NCI-H1694 treated with DMSO at 0.1 percent for 48 hours (cell line): Measurements from ENCODE around the gene TMEM151A.
"Not testable (repeated sequence)": the region's sequence is repeated elsewhere in the genome, so short reads cannot be mapped to it uniquely, and the experiment has no call there.

Experiments used
- DNase-seq: peaks from one replicate; lab custom pipeline; 2025; lab: John Stamatoyannopoulos, UW

The TMEM151A gene

GRCh38 chr11:66291706-66292542 lies at the start of gene TMEM151A:
TMEM151A (plus strand) TSS chr11:66291894; CDS start chr11:66292014, 120 bp downstream.
- no peak for DNase-seq

DNA sequence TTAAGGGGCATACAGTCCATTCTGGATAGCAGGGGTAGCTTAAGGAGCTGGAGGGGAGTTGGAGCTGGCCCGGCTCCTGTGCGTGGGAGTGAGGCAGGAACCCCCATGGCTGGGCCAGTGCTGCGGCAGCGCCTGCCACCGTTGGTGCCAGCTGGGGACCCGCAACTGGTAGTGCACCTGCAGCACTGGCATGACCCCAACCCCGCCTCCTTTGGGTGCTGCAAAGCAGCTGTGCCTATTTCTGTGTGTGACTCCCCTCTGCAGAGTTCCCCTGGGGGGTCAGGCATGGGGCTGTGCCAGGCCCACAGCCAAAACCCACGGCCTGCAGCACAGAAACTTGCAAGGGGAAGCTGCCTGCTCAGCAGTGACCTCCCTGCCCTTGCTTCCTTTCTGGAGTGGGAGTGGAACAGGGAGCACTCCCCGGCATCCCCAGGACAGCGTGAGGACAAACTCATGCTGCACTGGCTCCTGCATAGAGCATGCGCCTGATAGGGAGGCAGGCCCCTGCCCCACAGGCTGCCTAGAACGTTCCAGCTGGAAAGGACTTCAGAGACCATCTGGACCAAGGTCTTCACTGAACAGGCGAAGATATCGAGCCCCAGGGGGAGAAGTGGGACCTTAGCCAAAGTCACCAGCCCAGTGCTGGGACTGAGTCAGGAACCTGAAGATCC lies 49.5 kb upstream of the TMEM151A start:
- DNase-seq: no peak

DNA sequence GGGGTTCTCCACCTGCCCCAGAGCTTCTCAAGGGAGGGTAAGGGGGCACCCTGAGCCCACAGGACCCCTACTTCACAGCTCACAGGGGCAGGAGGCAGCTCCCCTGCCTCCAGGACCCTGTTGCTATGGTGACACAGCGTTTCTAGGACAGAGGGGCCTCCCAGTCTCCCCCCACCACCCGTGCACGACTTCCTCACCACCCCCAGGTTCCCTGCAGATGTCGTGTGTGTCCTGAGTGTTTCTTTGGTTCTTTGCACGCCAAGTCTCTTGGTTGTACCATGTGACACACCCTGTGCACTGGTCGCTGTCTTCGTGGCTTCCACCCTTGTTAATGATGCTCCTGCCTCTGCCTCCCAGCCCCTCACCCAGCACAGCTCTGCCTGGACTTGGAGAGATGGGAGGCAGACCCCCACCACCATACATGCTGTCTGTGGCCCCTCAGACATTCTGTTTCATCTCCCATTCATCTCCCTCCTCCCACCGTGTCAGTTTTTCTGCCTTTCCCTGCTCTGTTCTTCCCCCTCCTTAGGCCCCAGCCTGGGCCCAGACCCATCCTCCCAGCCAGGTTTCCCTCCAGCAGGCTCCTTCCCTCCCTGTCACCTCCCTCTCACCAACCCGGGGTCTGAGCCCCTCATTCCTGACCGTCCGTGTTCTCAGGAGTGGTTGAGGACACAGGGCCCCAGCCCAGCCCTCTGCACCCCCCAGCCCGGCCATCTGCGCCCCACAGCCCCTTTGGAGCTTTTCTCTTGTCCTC lies 47.7 kb upstream of the TMEM151A start:
- DNase-seq: no peak

GRCh38 chr11:66247295-66247694 lies 44.4 kb upstream of the TMEM151A start:
- DNase-seq: no peak

DNA sequence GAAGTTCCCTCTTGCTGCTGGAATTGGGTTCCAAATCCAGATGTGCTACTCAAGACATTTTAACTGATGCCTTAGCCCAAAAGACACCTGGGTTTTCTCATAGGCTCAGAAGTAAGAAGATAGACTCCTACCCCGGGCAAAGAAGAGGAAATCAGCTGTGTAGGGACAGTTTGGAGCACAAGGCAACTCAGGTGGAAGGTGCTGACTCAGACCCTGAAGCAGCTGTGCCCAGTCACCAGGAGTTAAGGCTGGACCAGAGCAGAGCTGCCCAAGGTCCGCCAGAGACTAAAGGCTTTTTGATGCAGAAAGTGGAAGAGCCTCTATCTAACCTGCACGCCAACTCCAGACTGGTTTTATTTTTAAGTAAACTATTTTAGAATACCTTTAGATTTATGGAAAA lies 43.9 kb upstream of the TMEM151A start:
- no peak for DNase-seq

- DNase-seq: no peak
Measured at GRCh38 chr11:66248903-66249302, 42.8 kb upstream of the TMEM151A start.

DNA sequence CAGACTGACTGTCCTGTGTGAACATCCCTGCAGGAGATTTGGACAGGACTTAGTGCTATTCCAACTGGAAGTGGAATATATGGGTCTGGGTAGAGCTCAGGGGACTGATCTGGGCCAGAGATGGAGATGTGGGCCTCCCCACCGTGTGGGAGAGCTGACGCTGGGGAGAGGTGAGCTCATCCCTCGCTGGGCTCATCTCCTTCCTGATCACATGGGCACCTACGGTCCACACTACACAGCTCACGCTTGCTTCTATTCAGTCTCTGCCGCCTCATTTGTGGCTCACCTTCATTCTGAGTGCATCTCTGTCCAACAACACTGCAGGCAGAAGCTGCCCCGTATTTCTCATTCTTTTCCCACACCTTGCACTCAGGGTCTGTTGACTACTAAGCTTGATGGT lies 39.9 kb upstream of the TMEM151A start:
- no peak for DNase-seq

DNA sequence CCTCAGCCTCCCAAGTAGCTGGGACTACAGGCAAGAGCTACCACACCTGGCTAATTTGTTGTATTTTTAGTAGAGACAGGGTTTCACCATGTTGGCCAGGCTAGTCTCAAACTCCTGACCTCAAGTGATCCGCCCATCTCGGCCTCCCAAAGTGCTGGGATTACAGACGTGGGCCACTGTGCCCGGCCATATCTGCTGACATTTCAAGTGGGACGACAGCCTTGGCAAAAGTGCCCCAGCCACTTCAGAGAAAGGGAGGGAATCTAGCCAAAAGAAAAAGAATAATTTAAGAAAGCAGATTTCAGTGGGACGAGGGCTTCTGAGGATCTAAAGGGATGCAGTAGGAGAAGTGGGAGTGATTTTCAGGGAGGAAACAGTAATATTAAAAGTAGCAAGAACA lies 38.6 kb upstream of the TMEM151A start:
- not testable (repeated sequence) for DNase-seq

DNA sequence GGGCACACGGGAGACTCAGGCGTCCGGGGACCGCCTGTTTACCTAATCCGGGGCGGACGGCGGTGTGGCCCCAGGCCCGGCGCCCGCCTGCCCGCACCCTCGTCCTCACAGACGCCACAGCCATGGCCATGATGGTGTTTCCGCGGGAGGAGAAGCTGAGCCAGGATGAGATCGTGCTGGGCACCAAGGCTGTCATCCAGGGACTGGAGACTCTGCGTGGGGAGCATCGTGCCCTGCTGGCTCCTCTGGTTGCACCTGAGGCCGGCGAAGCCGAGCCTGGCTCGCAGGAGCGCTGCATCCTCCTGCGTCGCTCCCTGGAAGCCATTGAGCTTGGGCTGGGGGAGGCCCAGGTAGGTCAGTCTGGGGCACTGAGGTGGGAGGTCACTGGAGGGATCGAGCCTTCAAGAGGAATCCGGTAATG lies 33.2 kb upstream of the TMEM151A start:
- DNase-seq: no peak

DNA sequence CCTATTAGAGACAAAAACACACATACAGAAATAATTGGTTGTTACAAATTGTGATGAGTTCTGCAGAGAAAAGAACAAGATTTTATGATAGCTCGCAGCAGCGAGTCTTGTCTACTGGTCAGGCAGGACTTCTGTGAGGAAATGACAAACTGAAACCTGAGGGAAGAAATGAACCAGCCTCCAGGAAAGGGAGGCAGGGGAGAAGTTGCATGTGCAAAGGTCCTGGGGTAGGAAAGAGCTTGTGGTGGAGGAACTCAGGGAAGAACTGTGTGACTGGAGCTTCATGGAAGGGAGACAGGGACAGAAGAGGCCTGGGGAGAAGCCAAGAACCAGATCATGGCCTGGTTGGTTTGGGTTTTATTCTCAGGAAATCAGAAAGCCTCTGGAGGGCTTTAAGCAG lies 32.5 kb upstream of the TMEM151A start:
- DNase-seq: no peak

GRCh38 chr11:66259956-66260355 lies 31.7 kb upstream of the TMEM151A start:
- peak; percentile 42 for DNase-seq

GRCh38 chr11:66261578-66261977 lies 30.1 kb upstream of the TMEM151A start:
- no peak for DNase-seq

GRCh38 chr11:66262191-66262590 lies 29.5 kb upstream of the TMEM151A start:
- DNase-seq: no peak

GRCh38 chr11:66262696-66263095 lies 29.0 kb upstream of the TMEM151A start:
- no peak for DNase-seq

DNA sequence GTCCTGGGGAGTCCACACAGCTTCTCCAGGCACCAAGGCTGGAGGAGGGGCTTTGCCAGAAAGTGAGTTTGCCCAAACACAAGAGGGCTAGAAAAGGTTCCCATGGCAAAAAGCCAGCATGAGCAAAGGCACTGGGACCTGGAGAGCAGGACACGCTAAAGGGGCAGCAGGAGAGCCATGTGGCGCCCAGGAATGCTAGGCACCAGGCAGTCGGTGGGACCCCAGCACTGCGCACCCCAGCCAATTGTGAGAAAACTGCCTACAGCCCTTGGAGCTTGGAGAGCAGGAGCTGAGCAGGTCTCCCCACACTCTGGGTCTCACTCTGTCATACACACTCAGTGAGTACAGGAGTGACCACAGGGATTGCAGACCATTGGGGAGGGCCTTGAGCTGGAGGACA lies 28.5 kb upstream of the TMEM151A start:
- no peak for DNase-seq

DNA sequence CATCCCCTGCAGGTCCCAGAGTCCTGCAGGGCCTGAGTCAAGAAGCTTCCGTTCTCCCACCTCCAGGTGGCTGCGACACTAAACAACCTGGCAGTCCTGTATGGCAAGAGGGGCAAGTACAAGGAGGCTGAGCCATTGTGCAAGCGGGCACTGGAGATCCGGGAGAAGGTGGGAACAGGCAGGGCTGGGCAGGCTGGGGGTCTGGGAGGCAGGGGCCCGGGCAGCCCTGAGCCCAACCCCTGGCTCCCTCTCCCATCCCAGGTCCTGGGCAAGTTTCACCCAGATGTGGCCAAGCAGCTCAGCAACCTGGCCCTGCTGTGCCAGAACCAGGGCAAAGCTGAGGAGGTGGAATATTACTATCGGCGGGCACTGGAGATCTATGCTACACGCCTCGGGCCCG lies 27.9 kb upstream of the TMEM151A start:
- DNase-seq: no peak

DNA sequence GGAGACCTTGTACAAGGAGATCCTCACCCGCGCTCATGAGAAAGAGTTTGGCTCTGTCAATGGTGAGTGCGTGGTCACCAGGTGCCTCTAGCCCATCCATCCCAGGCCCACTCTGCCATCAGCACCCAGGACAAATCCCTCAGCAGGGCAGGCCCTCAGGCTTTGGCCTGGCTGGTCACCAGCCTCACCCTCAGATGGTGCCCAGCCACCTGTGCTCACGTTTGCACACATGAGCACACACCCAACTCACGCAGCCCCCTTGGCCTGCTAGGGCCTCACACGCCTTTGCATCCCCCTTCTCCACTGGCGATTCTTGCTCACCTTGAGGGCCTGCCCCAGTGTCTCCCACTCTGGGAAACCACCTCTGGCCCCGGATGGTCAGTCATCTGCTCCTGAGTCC lies 27.3 kb upstream of the TMEM151A start:
- no peak for DNase-seq

- no peak for DNase-seq
Measured at GRCh38 chr11:66264914-66265313, 26.8 kb upstream of the TMEM151A start.

- DNase-seq: no peak
Measured at GRCh38 chr11:66265531-66266377, 25.9 kb upstream of the TMEM151A start.

DNA sequence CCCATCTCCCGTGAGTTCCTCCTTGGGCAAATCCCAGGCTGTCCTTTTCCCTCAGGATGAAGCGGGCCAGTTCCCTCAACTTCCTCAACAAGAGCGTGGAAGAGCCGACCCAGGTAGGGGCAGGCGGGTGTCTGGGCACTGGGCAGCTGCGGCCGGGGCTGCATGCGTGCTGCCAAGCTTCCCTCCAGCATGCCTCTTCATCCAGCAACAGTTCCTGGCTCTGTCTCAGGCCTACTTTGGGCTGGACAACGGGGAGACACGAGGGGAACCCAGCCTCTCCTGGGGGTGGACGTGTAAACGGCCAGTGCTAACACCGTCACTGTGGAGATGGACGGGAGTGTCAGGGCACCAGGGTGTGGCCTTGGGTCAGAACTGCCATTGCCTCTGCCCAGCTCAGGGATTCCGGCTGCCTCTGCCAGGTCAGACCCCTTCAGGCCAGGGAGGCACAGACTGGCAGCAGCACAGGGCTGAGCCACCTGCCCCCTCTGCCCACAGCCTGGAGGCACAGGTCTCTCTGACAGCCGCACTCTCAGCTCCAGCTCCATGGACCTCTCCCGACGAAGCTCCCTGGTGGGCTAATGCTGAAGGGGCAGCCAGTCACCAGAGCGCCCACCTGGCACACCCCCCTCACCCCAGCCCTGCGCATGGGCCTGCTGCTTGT lies 25.2 kb upstream of the TMEM151A start:
- DNase-seq: no peak

DNA sequence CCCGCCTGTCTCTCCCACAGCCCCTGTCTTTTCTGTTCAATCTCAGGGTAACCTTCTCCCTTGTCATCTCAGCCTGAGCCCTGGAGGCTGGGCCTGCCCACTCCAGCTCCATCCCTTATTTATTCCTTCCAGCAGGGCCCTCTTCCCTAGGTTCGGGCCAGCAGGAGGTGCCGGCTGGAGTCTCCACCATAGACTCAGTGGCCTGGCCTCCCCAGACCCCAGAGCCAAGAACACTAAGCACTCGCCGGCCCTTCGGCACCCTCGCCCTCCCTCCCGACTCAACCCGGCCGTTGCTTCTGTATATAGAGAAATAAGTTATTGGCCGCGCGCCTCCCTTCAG lies 24.7 kb upstream of the TMEM151A start:
- DNase-seq: no peak
